ENCODE data around the gene RAET1L.
"Not testable (repeated sequence)": the region's sequence is repeated elsewhere in the genome, so short reads cannot be mapped to it uniquely, and the experiment has no call there.

The RAET1L gene, protein sequence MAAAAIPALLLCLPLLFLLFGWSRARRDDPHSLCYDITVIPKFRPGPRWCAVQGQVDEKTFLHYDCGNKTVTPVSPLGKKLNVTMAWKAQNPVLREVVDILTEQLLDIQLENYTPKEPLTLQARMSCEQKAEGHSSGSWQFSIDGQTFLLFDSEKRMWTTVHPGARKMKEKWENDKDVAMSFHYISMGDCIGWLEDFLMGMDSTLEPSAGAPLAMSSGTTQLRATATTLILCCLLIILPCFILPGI

DNA sequence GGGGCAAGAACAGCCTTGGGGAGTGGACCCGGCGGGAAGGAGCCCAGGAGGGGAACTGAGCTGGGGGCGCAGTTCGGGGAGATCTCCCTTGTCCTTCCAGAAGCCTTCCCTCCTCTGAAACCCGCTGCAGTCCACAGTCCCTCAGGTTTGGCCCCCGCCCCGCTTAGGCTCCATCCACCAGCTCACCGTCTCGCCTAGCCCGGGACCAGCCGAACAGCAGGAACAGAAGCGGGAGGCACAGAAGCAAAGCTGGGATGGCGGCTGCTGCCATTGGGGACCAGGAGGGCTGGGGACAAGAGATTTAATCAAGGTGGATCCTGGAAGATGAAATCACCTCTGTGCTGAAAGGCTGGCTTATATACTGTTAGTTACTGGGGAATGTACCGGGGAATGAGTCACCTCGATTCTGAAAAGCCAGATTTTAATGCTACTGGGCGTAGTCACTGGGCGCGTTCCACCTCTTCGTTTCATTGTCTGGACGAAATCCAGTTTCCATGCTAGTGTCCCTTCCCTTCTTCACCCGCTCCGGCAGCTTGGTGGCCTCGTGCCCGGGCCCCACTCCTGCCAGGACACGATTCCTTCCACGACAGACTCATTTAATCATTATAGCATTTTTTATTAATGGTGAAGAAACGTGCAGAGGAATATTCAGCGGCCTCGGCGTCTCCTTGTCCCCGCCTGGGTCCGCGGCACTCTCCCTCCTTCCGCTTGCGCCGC lies at the start of gene RAET1L:
Gene RAET1L (minus strand): TSS at position 332 of the 717 bp plus-strand sequence. CDS start 61 bp downstream, at position 271.
- Mint-ChIP-seq H3K36me3 (ENCODE audit: low read depth) (no peaks in the 10 kb centered on the region), H3K9me3 (no peaks in the 10 kb centered on the region), H3K4me1 (ENCODE audit: low read depth) (peaks cover 21% of the 10 kb centered on the region), H3K27ac (no peak within 1 kb of the TSS), H3K27me3 (peaks cover 82% of the 10 kb centered on the region), H3K4me3 (no peak within 1 kb of the TSS)
- DNase-seq = peak; percentile 51

DNA sequence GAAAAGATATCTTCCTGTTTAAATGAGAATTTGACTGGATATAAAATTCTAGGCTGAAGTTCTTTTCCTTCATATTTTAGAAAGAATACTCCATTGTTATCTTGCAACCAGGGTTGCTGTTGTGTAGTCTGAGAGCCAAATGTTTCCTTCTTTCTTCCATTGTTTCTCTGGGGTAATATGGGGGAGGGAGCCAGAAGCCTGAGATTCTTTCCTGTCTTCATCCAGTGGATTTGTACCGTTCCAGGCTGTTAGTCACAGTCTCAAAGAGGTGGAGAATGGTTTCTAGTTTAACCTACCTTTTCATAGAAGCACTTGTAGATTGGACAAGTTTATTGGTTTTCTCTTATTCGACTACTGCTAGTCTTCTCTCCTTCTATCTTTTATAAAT lies 49.7 kb upstream of the RAET1L start:
- no peak overlapping the region for H3K27ac Mint-ChIP-seq
- peaks cover 26% of the 10 kb centered on the region for H3K27me3 Mint-ChIP-seq
- H3K9me3 Mint-ChIP-seq = no peaks in the 10 kb centered on the region
- H3K4me1 Mint-ChIP-seq (ENCODE audit: low read depth) = peaks cover 31% of the 10 kb centered on the region
- no peaks in the 10 kb centered on the region for H3K36me3 Mint-ChIP-seq (ENCODE audit: low read depth)
- DNase-seq = no peak
- no peak overlapping the region for H3K4me3 Mint-ChIP-seq

DNA sequence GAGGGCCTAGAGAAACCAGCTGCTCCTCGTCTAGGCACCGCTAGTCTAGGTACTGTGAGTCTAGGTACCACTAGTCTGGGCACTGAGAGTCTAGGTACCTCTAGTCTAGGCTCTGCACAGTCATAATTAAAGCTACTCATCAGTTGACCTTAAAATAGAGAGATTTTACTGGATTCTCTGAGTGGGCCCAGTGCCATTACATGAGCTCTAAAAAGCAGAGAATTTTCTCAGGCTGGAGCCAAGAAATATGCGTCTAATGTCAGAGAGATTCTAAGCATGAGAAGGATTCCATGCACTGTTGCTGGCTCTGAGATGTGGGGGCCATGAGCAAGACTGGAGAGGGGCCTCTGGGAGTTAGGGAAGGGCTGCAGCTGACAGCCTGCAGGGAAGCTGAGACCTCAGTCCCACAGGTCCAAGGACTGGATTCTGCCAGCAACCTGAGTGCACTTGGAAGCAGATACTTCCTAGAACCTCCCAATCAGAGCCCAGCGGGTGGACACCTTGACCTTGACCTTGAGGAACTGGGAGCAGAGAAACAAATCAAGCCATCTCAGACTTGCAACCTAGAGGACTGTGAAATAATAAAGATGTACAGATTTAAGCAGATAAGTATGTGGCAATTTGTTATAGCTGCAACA lies 49.2 kb upstream of the RAET1L start:
- not testable (repeated sequence) for H3K4me3 Mint-ChIP-seq; H3K27ac Mint-ChIP-seq; H3K36me3 Mint-ChIP-seq (ENCODE audit: low read depth); DNase-seq; H3K9me3 Mint-ChIP-seq
- Mint-ChIP-seq H3K4me1 (ENCODE audit: low read depth) (peaks cover 26% of the 10 kb centered on the region), H3K27me3 (peaks cover 26% of the 10 kb centered on the region)

DNA sequence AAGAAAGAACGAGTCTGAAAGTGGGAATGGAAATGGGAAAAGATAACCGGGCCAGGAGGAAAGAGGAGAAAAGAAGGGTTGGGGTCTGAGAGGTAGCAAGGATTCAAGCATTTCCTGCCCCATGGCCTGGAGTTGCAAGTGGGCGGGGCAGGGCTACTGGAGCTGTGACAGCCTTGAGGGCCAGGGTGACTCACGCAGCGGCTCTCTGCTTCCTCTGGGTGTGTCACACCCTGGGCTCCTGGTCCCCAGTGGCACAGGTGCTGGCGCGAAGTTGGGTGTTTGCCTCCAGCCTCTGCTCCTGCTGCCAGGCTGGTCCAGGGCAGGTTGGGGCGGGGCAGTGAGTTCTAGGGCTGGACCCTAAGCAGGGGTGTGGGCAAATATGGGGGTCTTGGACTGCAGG lies 46.9 kb upstream of the RAET1L start:
- no peaks in the 10 kb centered on the region for H3K36me3 Mint-ChIP-seq (ENCODE audit: low read depth)
- H3K27ac Mint-ChIP-seq = no peak overlapping the region
- no peak overlapping the region for H3K4me3 Mint-ChIP-seq
- peak; percentile 50 for DNase-seq
- H3K9me3 Mint-ChIP-seq = no peaks in the 10 kb centered on the region
- peaks cover 22% of the 10 kb centered on the region for H3K27me3 Mint-ChIP-seq
- peaks cover 29% of the 10 kb centered on the region for H3K4me1 Mint-ChIP-seq (ENCODE audit: low read depth)

DNA sequence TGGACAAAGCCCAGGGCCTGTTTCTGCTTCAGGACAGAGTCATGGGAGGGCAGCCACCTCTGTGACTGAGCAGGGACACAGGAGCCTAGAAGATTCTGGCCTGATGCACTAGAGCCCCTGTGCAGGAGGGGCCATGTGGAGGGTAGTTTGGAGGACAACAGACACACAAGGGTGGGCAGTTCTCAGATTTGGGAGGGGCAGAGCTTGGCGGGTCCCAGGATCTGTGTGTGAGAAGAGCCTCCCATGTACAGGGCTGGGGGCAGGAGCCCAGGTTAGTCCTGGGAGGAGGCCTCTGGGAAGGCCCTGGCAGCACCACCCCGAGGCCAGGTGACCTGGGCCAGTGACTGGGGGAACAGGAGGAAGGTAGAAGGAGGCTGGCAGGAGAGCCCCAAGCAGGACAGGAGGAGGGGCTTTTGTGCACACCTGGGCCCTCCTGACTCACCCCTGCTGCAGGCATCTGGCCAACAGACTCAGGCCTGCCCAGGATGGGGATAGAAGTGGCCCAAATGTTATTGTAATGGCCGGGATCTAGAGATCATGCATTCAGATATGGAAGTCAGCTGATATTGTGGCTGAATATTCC lies 45.0 kb upstream of the RAET1L start:
- H3K4me1 Mint-ChIP-seq (ENCODE audit: low read depth) = peaks cover 19% of the 10 kb centered on the region
- no peak overlapping the region for H3K4me3 Mint-ChIP-seq
- no peaks in the 10 kb centered on the region for H3K9me3 Mint-ChIP-seq
- H3K27me3 Mint-ChIP-seq = peaks cover 21% of the 10 kb centered on the region
- no peak overlapping the region for H3K27ac Mint-ChIP-seq
- DNase-seq = no peak
- H3K36me3 Mint-ChIP-seq (ENCODE audit: low read depth) = no peaks in the 10 kb centered on the region

DNA sequence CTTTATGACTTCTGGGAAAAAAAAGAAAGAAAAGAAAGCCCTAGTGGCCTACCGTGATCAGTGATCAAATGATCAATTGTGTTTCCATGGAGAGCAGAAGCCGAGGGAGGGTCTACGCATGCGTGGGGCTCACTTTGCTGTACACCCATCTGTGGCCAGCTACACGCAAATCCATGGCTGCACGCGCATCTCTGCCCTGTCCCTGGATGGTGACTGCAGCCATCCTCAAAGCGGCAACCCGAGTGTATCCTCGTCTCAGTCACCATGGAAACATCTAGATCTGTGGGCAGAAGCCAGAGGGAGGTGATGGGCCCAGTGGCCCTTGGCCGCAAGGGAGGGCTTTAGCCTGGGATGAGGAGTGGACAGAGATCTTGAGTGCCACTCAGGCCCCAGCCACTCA lies 44.4 kb upstream of the RAET1L start:
- no peak overlapping the region for H3K4me3 Mint-ChIP-seq
- H3K36me3 Mint-ChIP-seq (ENCODE audit: low read depth) = no peaks in the 10 kb centered on the region
- H3K4me1 Mint-ChIP-seq (ENCODE audit: low read depth) = peaks cover 19% of the 10 kb centered on the region
- no peak overlapping the region for H3K27ac Mint-ChIP-seq
- H3K9me3 Mint-ChIP-seq = no peaks in the 10 kb centered on the region
- peaks cover 18% of the 10 kb centered on the region for H3K27me3 Mint-ChIP-seq
- DNase-seq = no peak

DNA sequence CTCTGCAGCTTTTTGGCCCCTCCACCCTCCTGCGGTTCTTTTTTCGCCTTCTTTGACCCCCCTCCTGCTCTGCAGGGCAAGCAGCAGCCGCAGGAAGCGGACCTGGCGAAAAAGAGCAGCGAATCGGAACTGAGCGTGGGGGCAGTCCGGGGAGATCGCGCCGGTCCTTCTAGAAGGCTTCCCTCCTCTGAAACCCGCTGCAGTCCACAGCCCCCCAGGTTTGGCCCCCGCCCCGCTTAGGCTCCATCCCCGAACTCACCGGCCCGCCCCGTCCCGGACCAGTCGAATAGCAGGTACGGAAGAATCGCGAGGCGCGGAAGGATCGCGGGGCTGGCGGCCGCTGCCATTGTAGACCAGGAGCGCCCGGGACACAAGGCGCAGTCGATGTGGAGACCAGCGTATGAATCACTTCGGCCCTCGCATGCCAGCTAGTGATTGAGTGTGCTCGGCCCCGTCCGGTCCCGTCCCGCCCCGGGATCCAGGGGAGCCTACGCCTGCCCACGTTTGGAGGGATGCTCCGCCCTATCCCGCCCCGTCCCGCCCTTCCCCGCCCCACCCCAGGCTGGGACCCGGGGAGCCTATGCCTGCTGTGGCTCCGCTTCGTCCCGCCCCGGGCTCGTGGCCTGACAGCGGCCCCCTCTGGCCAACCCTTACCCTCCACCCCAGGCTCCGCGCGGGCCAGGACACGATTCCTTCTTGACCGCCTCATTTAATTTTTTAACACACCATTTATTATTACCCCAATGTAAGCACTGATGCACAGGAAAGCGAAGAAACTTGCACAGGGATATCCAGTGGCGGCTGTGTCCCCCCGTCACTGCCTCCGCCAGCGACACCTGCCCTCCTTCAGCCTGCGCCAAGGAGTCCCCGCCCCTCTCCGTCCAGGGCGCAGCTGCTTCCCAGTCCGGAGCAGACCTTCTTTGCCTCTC lies 43.7 kb upstream of the RAET1L start, which contains the start of gene ULBP3:
Gene ULBP3 (minus strand): TSS at position 402 of the 929 bp plus-strand sequence. CDS start 55 bp downstream, at position 347.
- H3K4me3 Mint-ChIP-seq = peak within 1 kb of the TSS; percentile 75
- peak within 1 kb of the TSS; percentile 30 for H3K27ac Mint-ChIP-seq
- H3K27me3 Mint-ChIP-seq = peaks cover 13% of the 10 kb centered on the region
- peak; percentile 83 for DNase-seq
- peaks cover 19% of the 10 kb centered on the region for H3K4me1 Mint-ChIP-seq (ENCODE audit: low read depth)
- no peaks in the 10 kb centered on the region for H3K36me3 Mint-ChIP-seq (ENCODE audit: low read depth)
- no peaks in the 10 kb centered on the region for H3K9me3 Mint-ChIP-seq

DNA sequence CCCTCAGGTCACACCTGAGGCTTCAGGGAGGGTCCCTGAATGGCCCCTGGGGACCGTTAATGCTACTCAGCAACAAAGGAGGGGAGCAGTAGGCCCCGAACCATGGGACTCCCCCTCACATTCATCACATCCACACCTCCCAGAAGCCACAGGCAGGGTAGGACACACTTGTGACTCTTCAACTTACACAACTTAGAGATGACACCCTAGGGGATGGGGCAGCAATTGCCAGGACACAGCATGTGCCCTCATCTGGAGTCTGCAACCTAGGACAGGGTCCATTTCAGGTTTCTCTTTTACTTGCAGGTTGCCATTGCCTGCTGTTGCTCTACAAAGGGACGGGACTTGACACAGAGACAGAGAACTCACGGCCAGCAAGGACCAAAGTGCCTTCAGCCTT lies 42.8 kb upstream of the RAET1L start:
- Mint-ChIP-seq H3K27ac (no peak overlapping the region), H3K27me3 (peaks cover 9% of the 10 kb centered on the region), H3K36me3 (ENCODE audit: low read depth) (no peaks in the 10 kb centered on the region), H3K4me1 (ENCODE audit: low read depth) (peaks cover 19% of the 10 kb centered on the region), H3K9me3 (no peaks in the 10 kb centered on the region), H3K4me3 (peak overlapping the region; percentile 75)
- no peak for DNase-seq

DNA sequence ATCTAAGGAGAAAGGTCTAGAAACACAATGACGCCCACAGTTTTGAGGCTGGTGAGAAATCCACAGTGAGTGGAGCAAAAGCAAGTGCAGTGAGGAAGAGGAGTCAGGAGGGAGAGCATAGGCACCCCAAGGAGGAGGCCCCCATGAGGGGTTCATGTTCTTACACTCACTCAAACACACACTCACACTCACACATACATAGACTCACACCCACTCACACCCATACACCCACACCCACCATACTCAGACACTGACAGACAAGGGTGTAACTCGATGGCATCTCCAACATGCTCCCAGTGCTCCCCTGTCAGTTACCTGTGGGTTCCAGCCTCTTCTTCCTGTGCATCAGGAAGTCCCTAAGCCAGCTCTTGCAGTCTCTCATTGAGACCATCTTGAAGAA lies 39.8 kb upstream of the RAET1L start:
- Mint-ChIP-seq H3K27me3 (peaks cover 3% of the 10 kb centered on the region), H3K4me3 (no peak overlapping the region)

DNA sequence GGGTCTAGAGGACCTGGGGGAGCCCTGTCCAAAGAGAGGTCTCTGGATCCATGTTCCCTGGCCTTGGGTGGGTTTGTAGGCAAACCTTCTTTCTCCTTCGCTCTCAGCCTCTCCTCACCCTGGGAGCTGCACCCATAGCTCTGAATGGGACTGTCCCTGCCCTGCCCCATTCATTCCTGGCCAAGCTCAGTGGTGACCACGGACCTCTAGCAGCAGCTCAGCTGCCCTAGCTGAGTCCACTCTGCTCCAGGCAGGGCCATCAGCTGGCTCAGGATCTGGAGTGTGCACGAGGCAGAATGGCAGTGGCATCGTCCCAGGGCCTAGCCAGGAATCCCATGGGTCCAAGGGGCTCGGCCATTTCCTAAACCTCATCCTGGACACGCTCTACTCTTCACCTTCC lies 38.3 kb upstream of the RAET1L start:
- H3K4me1 Mint-ChIP-seq (ENCODE audit: low read depth) = peaks cover 15% of the 10 kb centered on the region
- no peak for DNase-seq
- H3K4me3 Mint-ChIP-seq = no peak overlapping the region
- H3K36me3 Mint-ChIP-seq (ENCODE audit: low read depth) = no peaks in the 10 kb centered on the region
- H3K27me3 Mint-ChIP-seq = peaks cover 15% of the 10 kb centered on the region
- no peaks in the 10 kb centered on the region for H3K9me3 Mint-ChIP-seq
- H3K27ac Mint-ChIP-seq = no peak overlapping the region

More for the DNA sequence above, 39.8 kb upstream of the RAET1L start:
- DNase-seq = no peak
- Mint-ChIP-seq H3K27ac (no peak overlapping the region), H3K36me3 (ENCODE audit: low read depth) (no peaks in the 10 kb centered on the region), H3K9me3 (no peaks in the 10 kb centered on the region), H3K4me1 (ENCODE audit: low read depth) (peaks cover 14% of the 10 kb centered on the region)

DNA sequence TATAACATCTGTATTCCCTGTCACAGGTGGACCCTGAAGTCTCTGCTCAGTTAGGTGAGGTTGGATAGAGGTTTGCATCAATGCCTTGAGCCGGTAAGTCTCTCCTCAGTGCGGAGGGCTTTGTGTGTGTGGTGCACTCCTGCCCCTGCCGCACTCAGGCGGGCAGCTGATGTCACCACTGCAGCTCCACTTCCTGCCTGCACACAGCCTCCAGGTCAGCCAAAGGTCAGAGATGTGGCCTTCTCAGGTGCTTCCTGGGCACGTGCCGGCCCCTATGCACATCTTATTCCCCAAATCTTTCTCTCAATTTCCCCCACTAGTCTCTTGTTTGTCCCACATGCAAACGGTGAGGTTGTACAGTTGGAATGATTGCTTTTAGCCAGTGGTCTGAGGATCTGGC lies 34.6 kb upstream of the RAET1L start:
- H3K27ac Mint-ChIP-seq, H3K9me3 Mint-ChIP-seq: not testable (repeated sequence)

DNA sequence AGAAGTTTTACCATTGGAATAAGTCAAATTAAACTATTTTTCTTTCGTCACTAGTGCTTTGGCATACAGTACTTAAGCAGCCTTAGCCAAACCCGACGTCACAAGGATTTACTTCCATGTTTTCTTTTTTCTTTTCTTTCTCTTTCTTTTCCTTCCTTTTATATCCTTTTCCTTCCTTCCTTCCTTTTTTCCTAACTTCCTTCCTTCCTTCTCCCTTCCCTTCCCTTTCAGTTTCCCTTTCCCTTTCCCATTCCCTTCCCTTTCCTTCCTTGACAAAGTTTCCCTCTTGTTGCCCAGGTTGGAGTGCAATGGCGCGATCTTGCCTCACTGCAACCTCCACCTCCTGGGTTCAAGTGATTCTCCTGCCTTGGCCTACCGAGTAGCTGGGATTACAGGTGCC lies 33.7 kb upstream of the RAET1L start:
- DNase-seq = no peak
- Mint-ChIP-seq H3K4me3 (no peak overlapping the region), H3K36me3 (ENCODE audit: low read depth) (no peaks in the 10 kb centered on the region), H3K27me3 (peaks cover 43% of the 10 kb centered on the region), H3K9me3 (no peaks in the 10 kb centered on the region), H3K4me1 (ENCODE audit: low read depth) (peaks cover 9% of the 10 kb centered on the region), H3K27ac (no peak overlapping the region)

More for the DNA sequence above, 34.6 kb upstream of the RAET1L start:
- not testable (repeated sequence) for H3K4me1 Mint-ChIP-seq (ENCODE audit: low read depth); H3K4me3 Mint-ChIP-seq; H3K36me3 Mint-ChIP-seq (ENCODE audit: low read depth); DNase-seq
- H3K27me3 Mint-ChIP-seq = peaks cover 33% of the 10 kb centered on the region

DNA sequence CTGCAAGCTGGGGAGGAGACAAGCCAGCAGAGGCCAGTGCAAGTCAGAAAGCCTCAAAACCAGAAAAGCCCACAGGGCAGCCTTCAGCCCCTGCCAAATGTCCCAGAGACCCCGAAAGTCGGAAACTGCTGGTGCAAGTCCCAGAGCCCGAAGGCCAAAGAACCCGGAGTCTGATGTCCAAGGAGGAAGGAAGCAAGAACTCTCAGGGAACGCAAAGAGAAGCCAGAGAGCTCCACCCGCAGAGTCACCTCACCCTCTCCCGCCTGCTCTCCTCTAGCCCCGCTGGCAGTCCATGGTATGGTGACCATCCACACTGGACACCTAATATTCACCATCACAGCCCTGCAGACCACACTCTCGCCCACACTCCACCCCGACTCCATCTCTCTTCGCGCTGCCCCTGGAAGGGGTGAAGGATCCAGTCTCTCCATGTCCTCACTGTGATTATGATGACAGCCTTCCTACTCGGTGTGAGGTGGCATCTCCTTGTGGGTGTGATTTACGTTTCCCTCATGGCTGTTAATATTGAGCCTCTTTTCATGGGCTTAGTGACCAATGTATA lies 33.0 kb upstream of the RAET1L start:
- DNase-seq = no peak
- H3K9me3 Mint-ChIP-seq = no peaks in the 10 kb centered on the region
- no peaks in the 10 kb centered on the region for H3K36me3 Mint-ChIP-seq (ENCODE audit: low read depth)
- H3K4me1 Mint-ChIP-seq (ENCODE audit: low read depth) = peaks cover 9% of the 10 kb centered on the region
- peaks cover 50% of the 10 kb centered on the region for H3K27me3 Mint-ChIP-seq
- H3K4me3 Mint-ChIP-seq = no peak overlapping the region
- no peak overlapping the region for H3K27ac Mint-ChIP-seq
